HCT116 (cell line): ENCODE measurements around the gene CALML4. TPM values are rescaled to one million over a fixed set of nuclear protein-coding genes. Genes with fewer than 3 reads are reported as not detected.
"Not testable (repeated sequence)": the region's sequence is repeated elsewhere in the genome, so short reads cannot be mapped to it uniquely, and the experiment has no call there.

Experiments used
- ATAC-seq: fragments of 200-7000 bp; cut with Tn5 transposase; 2 replicates; pipeline ENCODE4 v1.9.1; 2020; ENCODE audit warnings: mild to moderate bottlenecking, moderate library complexity
- BruUV-seq: library from RNA; stranded (reverse); fragments of 400-500 nt; replicated peaks from 2 replicates; lab custom pipeline; 2021; lab: Mats Ljungman, UMichigan
- CTCF ChIA-PET: fragments of 300-600 bp; sonication (Branson Sonifier 250); formaldehyde crosslinking; loops from one replicate; lab custom pipeline; 2021; ENCODE audit warnings: antibody characterized with exemption; lab: Charles Lee
- POLR2A ChIA-PET: fragments of 300-600, 350-600 bp; sonication (Branson Sonifier 250); formaldehyde crosslinking; loops from one replicate; lab custom pipeline; 2021; ENCODE audit warnings: antibody characterized with exemption; lab: Charles Lee
- RAD21 ChIA-PET, 2 experiments: fragments of 300-600 bp; sonication (Branson Sonifier 250); formaldehyde crosslinking; loops; one replicate each; lab custom pipeline; 2023; ENCODE audit warnings: low total read pairs in 2 of 2; ENCODE audit not compliant: uncharacterized antibody in 2 of 2, unreplicated experiment in 2 of 2, low non-redundant PET in 1 of 2; lab: Charles Lee
- DNase-seq: peaks from one replicate; pipeline ENCODE4 v3.0.0-alpha.2; 2010; ENCODE audit warnings: low read depth, low spot score
- H2AFZ ChIP-seq: fragments of 200-600 bp; shearing (Covaris generic), sonication (generic); 2 replicates; pipeline ENCODE4 v1.6.1; 2017; ENCODE audit warnings: low read depth, mixed run types, mixed read lengths, antibody characterized with exemption, low read length; ENCODE audit not compliant: poor library complexity, severe bottlenecking
- H3K27ac ChIP-seq: 2 replicates; pipeline ENCODE4 v1.5.1; 2012; ENCODE audit warnings: low read depth, low read length
- H3K27me3 ChIP-seq: fragments of 200-600 bp; sonication (generic); 2 replicates; pipeline ENCODE4 v1.6.1; 2016; ENCODE audit warnings: mixed run types, low read length, mixed read lengths; ENCODE audit not compliant: insufficient read depth
- H3K36me3 ChIP-seq, 2 experiments: fragments of 200-500 bp in 1 of 2; fragments of 200-600 bp in 1 of 2; sonication (Bioruptor generic) in 1 of 2; sonication (generic) in 1 of 2; 2 replicates each; pipeline versions ENCODE4 v1.5.1 to v1.6.1; 2014 to 2016; ENCODE audit warnings: low read length in 2 of 2, inconsistent platforms in 1 of 2, mixed read lengths in 1 of 2, mixed run types in 1 of 2; ENCODE audit not compliant: insufficient read depth in 2 of 2, control insufficient read depth in 1 of 2
- H3K4me1 ChIP-seq, 2 experiments: fragments of 200-600 bp in 1 of 2; sonication (generic) in 1 of 2; 2 replicates each; pipeline versions ENCODE4 v1.5.1 to v1.6.1; 2012 to 2017; ENCODE audit warnings: low read length in 2 of 2, inconsistent platforms in 1 of 2, mild to moderate bottlenecking in 1 of 2, mixed read lengths in 1 of 2, mixed run types in 1 of 2, moderate library complexity in 1 of 2; ENCODE audit not compliant: insufficient read depth in 2 of 2, control insufficient read depth in 1 of 2
- H3K4me2 ChIP-seq: fragments of 200-600 bp; sonication (generic); 2 replicates; pipeline ENCODE4 v1.6.1; 2017; ENCODE audit warnings: mixed run types, low read length, mixed read lengths
- H3K4me3 ChIP-seq, 2 experiments: fragments of 200-600 bp in 1 of 2; sonication (generic) in 1 of 2; replicated peaks in 1 of 2; 2 replicates each; pipeline ENCODE4 v1.5.1; 2011 to 2016; ENCODE audit warnings: low read length in 2 of 2, control low read depth in 1 of 2, low read depth in 1 of 2, mild to moderate bottlenecking in 1 of 2, mixed read lengths in 1 of 2, mixed run types in 1 of 2
- H3K79me2 ChIP-seq: fragments of 200-600 bp; sonication (generic); 2 replicates; pipeline ENCODE4 v1.6.1; 2017; ENCODE audit warnings: mild to moderate bottlenecking, mixed run types, low read length, moderate library complexity, mixed read lengths; ENCODE audit not compliant: insufficient read depth
- H3K9ac ChIP-seq: fragments of 200-600 bp; sonication (generic); 2 replicates; pipeline ENCODE4 v1.6.1; 2016; ENCODE audit warnings: low read length, mixed read lengths
- H3K9me2 ChIP-seq: fragments of 200-600 bp; sonication (generic), shearing (Covaris generic); 2 replicates; pipeline ENCODE4 v1.6.1; 2017; ENCODE audit warnings: mixed run types, mild to moderate bottlenecking, moderate library complexity; ENCODE audit not compliant: insufficient read depth
- H3K9me3 ChIP-seq, 2 experiments: fragments of 200-500 bp in 1 of 2; fragments of 200-600 bp in 1 of 2; sonication (Bioruptor generic) in 1 of 2; sonication (generic) in 1 of 2; 2 replicates each; pipeline ENCODE4 v1.6.1; 2014 to 2017; ENCODE audit warnings: low read length in 2 of 2, mixed read lengths in 2 of 2, inconsistent platforms in 1 of 2, low read depth in 1 of 2, mild to moderate bottlenecking in 1 of 2, mixed run types in 1 of 2, moderate library complexity in 1 of 2; ENCODE audit not compliant: control insufficient read depth in 1 of 2, insufficient read depth in 1 of 2
- H4K20me1 ChIP-seq: fragments of 200-600 bp; sonication (generic), shearing (Covaris generic); 2 replicates; pipeline ENCODE4 v1.6.1; 2017; ENCODE audit warnings: mixed run types, mild to moderate bottlenecking, moderate library complexity; ENCODE audit not compliant: insufficient read depth
- CBX3 ChIP-seq: IDR thresholded peaks from 2 replicates; pipeline ENCODE4 v1.6.1; 2012; ENCODE audit warnings: low read depth
- ELF1 ChIP-seq: IDR thresholded peaks from 2 replicates; pipeline ENCODE4 v1.6.1; 2012; ENCODE audit warnings: low read depth, borderline replicate concordance
- EZH2 ChIP-seq: fragments of 200-600 bp; sonication (generic); IDR thresholded peaks from 2 replicates; pipeline ENCODE4 v1.6.1; 2017; ENCODE audit warnings: antibody characterized with exemption, mixed run types
- SIN3A ChIP-seq: IDR thresholded peaks from 2 replicates; pipeline ENCODE4 v1.6.1; 2012; ENCODE audit warnings: low read depth
- SP1 ChIP-seq: IDR thresholded peaks from 2 replicates; pipeline ENCODE4 v1.6.1; 2012; ENCODE audit warnings: low read depth
- TCF7L2 ChIP-seq: IDR thresholded peaks from 2 replicates; pipeline ENCODE4 v1.7.0; 2011; ENCODE audit warnings: borderline replicate concordance, inconsistent platforms; ENCODE audit not compliant: insufficient read depth, insufficient read length; ENCODE audit errors: extremely low read depth
- intact Hi-C: fragments of 100-400 bp; cut with micrococcal nuclease; formaldehyde crosslinking; loops from 2 replicates; pipeline ENCODE4 v1.10.0; 2022
- total RNA-seq: library from RNA; stranded (reverse); gene quantifications from one replicate; pipeline ENCODE4 v1.2.1, GENCODE V29; 2021; ENCODE audit not compliant: unreplicated experiment

Gene CALML4
- total RNA-seq, 1 experiment from 2014 or later = 8.5 TPM

DNA sequence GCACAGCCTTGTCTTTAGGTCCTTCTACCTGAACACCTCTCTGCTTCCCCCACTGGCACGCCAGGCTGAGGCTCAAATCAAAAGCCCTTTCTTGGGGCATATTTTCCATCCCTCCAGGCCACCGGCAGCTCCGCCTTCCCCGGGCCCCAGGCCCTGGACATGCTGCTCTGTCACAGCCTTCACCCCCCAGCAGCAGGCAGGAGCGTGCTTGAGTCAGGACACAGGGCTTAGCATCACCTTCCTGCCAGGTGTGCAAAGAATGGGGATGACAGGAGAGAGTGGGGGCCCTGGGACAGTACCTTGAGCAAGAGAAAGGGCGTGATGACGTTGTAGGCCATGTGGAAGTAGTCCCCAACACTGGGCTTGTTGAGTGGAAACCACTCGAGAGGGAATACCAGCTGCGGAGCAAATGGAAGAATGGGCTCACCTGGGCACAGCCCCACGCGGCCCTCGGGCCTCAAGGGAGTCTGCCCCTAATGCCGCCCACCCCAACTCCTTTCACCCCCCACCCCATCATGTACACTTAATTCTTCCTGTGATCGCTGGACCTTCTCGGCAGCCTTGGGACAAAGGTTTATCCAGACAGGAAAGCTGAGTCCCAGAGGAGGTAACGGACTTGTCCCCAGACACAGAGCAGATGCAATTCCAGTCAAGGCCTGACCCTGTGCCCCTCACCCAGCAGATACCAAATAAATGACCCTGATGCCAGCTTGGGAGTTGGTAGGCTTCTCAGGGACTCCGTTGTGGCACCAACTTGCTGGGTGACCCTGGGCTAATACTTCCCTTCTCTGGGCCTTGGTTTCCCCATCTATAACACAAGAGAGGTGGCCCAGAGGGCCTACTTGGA, 9.1 kb upstream of the CALML4 start:
- no peak for DNase-seq
- Histone ChIP-seq H3K4me2 (no peak overlapping the region), H3K9me2 (no peaks in the 10 kb centered on the region), H3K27ac (no peak overlapping the region), H3K9me3 (no peaks in the 10 kb centered on the region), H3K9ac (no peak overlapping the region), H3K27me3 (no peaks in the 10 kb centered on the region), H4K20me1 (peaks cover 5% of the 10 kb centered on the region; the same call in 1 of the 2 replicates), H3K4me3 (no peak overlapping the region), H2AFZ (no peak overlapping the region), H3K79me2 (peaks cover 90% of the 10 kb centered on the region), H3K4me1 (no peaks in the 10 kb centered on the region), H3K36me3 (peaks cover 0 to 15% of the 10 kb centered on the region in 2 experiments; a peak in 2 of 4 replicates)
- no TSS peak for BruUV-seq
- no peak for ATAC-seq
- intact Hi-C loops = loop anchor here (5.0 kb wide), 1 partner anchor 352 kb away; no protein-coding TSS in a partner anchor
- TF ChIP-seq EZH2 (no peak), ELF1 (no peak), SIN3A (no peak), TCF7L2 (no peak), CBX3 (no peak), SP1 (no peak)
- RAD21 ChIA-PET = no interaction called here
- CTCF ChIA-PET = no interaction called here
- POLR2A ChIA-PET = interaction anchor here (0.6 kb wide), 1 partner anchor 9 kb away, joined by 3 read pairs; no protein-coding TSS in a partner anchor

DNA sequence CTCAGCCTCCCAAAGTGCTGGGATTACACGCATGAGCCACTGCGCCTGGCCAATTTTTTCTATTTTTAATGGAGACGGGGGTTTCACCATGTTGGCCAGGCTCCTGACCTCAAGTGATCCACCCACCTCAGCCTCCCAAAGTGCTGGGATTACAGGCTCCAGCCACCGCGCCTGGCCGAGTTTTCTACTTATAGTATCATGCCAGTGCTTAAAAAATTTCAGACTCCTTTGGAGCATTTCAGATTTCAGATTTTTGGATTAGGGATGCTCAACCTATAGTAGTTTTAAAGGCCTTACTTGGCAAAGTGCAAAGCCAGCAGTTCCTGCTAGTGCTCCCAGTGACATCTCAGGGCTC, 8.3 kb upstream of the CALML4 start:
- CTCF ChIA-PET, H3K9me3 ChIP-seq, H3K4me3 ChIP-seq, DNase-seq, H3K4me1 ChIP-seq, H3K9ac ChIP-seq, H3K36me3 ChIP-seq, ATAC-seq, RAD21 ChIA-PET, H3K9me2 ChIP-seq, BruUV-seq, H4K20me1 ChIP-seq, H3K27ac ChIP-seq, H2AFZ ChIP-seq, H3K27me3 ChIP-seq, H3K4me2 ChIP-seq, POLR2A ChIA-PET: not testable (repeated sequence)
- intact Hi-C loops = loop anchor here (5.0 kb wide), 1 partner anchor 351 kb away; no protein-coding TSS in a partner anchor
- H3K79me2 ChIP-seq = peaks cover 90% of the 10 kb centered on the region
